Mammary epithelial cell (primary cell): ENCODE data around the gene CCND1.

Experiments used
- EZH2 ChIP-seq: IDR thresholded peaks from 2 replicates; pipeline ENCODE4 v1.6.1; 2012; ENCODE audit warnings: low read length, inconsistent platforms, borderline replicate concordance
- TF ChIP-seq, protein P1 (sequence below), 2 donors: IDR thresholded peaks in 1 of 2; conservative IDR thresholded peaks in 1 of 2; 2 replicates each; pipeline ENCODE4 v1.5.1; 2011 to 2012; ENCODE audit warnings: inconsistent platforms in 2 of 2, low read length in 2 of 2, mild to moderate bottlenecking in 2 of 2, control low read depth in 1 of 2, low read depth in 1 of 2; ENCODE audit not compliant: insufficient read depth in 1 of 2; ENCODE audit errors: extremely low read depth in 1 of 2

- TF ChIP-seq, protein P1, sequence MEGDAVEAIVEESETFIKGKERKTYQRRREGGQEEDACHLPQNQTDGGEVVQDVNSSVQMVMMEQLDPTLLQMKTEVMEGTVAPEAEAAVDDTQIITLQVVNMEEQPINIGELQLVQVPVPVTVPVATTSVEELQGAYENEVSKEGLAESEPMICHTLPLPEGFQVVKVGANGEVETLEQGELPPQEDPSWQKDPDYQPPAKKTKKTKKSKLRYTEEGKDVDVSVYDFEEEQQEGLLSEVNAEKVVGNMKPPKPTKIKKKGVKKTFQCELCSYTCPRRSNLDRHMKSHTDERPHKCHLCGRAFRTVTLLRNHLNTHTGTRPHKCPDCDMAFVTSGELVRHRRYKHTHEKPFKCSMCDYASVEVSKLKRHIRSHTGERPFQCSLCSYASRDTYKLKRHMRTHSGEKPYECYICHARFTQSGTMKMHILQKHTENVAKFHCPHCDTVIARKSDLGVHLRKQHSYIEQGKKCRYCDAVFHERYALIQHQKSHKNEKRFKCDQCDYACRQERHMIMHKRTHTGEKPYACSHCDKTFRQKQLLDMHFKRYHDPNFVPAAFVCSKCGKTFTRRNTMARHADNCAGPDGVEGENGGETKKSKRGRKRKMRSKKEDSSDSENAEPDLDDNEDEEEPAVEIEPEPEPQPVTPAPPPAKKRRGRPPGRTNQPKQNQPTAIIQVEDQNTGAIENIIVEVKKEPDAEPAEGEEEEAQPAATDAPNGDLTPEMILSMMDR (conservative IDR thresholded peaks at IDR 0.05 in 1 of 2, IDR thresholded peaks at IDR 0.05 in 1 of 2; ENCODE audit: extremely low read depth in 1 of 2, insufficient read depth in 1 of 2, low read depth in 1 of 2, low read length in 2 of 2): peak; percentile 23 to 34
- TF ChIP-seq EZH2: no peak
Observed at GRCh38 chr11:69662021-69662698, 21.2 kb downstream of the CCND1 start.
